Tibial nerve (tissue), 4 donors: ENCODE results near the gene ATP6V1C2. TPM values are rescaled to one million over a fixed set of nuclear protein-coding genes. Genes with fewer than 3 reads are reported as not detected.

ENCODE experiments used
- DNase-seq, 2 donors: peaks; one replicate each; pipeline ENCODE4 v3.0.0-alpha.2; 2019; ENCODE audit warnings: low spot score in 2 of 2
- H3K27ac ChIP-seq, 4 donors: fragments of 200-600 bp; sonication (generic) in 3 of 4; one replicate each; pipeline ENCODE4 v1.5.1; 2017 to 2019; ENCODE audit warnings: mild to moderate bottlenecking in 1 of 4
- H3K27me3 ChIP-seq, 2 donors: fragments of 200-600 bp; sonication (generic) in 1 of 2; one replicate each; pipeline versions ENCODE4 v1.5.1 to v1.6.0; 2017 to 2019
- H3K36me3 ChIP-seq, 3 donors: fragments of 200-600 bp; sonication (generic); one replicate each; pipeline ENCODE4 v1.5.1; 2018 to 2019
- H3K4me1 ChIP-seq, 4 donors: fragments of 200-600 bp; sonication (generic) in 3 of 4; one replicate each; pipeline ENCODE4 v1.5.1; 2017 to 2019
- H3K4me3 ChIP-seq, 4 donors: fragments of 200-600 bp; sonication (generic) in 3 of 4; one replicate each; pipeline ENCODE4 v1.5.1; 2017 to 2019; ENCODE audit warnings: mild to moderate bottlenecking in 1 of 4, moderate library complexity in 1 of 4
- H3K9me3 ChIP-seq, 4 donors: fragments of 200-600 bp; sonication (generic) in 3 of 4; one replicate each; pipeline ENCODE4 v1.5.1; 2017 to 2019
- CTCF ChIP-seq, 5 experiments: fragments of 200-600 bp in 3 of 5; fragments of 450-650 bp in 2 of 5; sonication (generic) in 3 of 5; IDR thresholded peaks; one replicate each; pipeline ENCODE4 v1.5.1; 2016 to 2019; ENCODE audit warnings: antibody characterized with exemption in 5 of 5, mild to moderate bottlenecking in 3 of 5, moderate library complexity in 2 of 5
- EP300 ChIP-seq, 2 donors: sonication (generic); formaldehyde crosslinking; IDR thresholded peaks; one replicate each; pipeline ENCODE4 v1.6.1; 2017; ENCODE audit warnings: antibody characterized with exemption in 2 of 2, mild to moderate bottlenecking in 1 of 2
- POLR2A ChIP-seq, 2 donors: fragments of 450-650 bp; IDR thresholded peaks; one replicate each; pipeline ENCODE4 v1.6.1; 2017; ENCODE audit warnings: antibody characterized with exemption in 2 of 2, mild to moderate bottlenecking in 2 of 2, moderate library complexity in 2 of 2
- WGBS, 2 donors: methylation state at CpG; one replicate each; pipeline ENCODE4 v1.1.5; 2018; 5-methylcytosine and 5-hydroxymethylcytosine counted together
- total RNA-seq, 4 donors: library from RNA; depleted of rRNA; stranded (reverse); fragments of >200 nt; gene quantifications; one replicate each; pipeline ENCODE4 v1.1.0, GENCODE V29; 2016

ATP6V1C2 gene
- total RNA-seq, 4 donors from 2014 or later = 0.21 to 0.66 (median 0.30) TPM; not detected in 1

- no peak for DNase-seq
- Histone ChIP-seq H3K4me3 (no peak overlapping the region), H3K27me3 (no peaks in the 10 kb centered on the region), H3K36me3 (peaks cover 0 to 41% (median 12%) of the 10 kb centered on the region in 3 donors), H3K9me3 (no peaks in the 10 kb centered on the region), H3K27ac (no peak overlapping the region), H3K4me1 (peaks cover 0 to 13% (median 0%) of the 10 kb centered on the region in 4 donors)
- TF ChIP-seq POLR2A (IDR thresholded peaks at IDR 0.05) (no peak), EP300 (IDR thresholded peaks at IDR 0.05) (no peak), CTCF (IDR thresholded peaks at IDR 0.05) (no peak)
- 84 to 85% methylated on average over 21 to 27 of the region's 27 CpGs for WGBS, 2 donors
Observed at GRCh38 chr2:10776231-10776977, 55.0 kb downstream of the ATP6V1C2 start.

- no peak for DNase-seq
- Histone ChIP-seq H3K27ac (no peak overlapping the region), H3K9me3 (no peaks in the 10 kb centered on the region), H3K4me3 (no peak overlapping the region), H3K27me3 (no peaks in the 10 kb centered on the region), H3K4me1 (peaks cover 0 to 13% (median 0%) of the 10 kb centered on the region in 4 donors), H3K36me3 (peaks cover 3 to 50% (median 16%) of the 10 kb centered on the region in 3 donors)
- 86 to 88% methylated on average over 25 to 26 of the region's 26 CpGs for WGBS, 2 donors
- TF ChIP-seq CTCF (IDR thresholded peaks at IDR 0.05) (no peak), POLR2A (IDR thresholded peaks at IDR 0.05) (no peak), EP300 (IDR thresholded peaks at IDR 0.05) (no peak)
Observed at GRCh38 chr2:10777111-10777841, 55.8 kb downstream of the ATP6V1C2 start.

- no peak for DNase-seq
- Histone ChIP-seq H3K27me3 (no peaks in the 10 kb centered on the region), H3K36me3 (peaks cover 3 to 58% (median 20%) of the 10 kb centered on the region in 3 donors), H3K4me1 (peaks cover 0 to 13% (median 0%) of the 10 kb centered on the region in 4 donors), H3K4me3 (no peak overlapping the region), H3K9me3 (no peaks in the 10 kb centered on the region), H3K27ac (no peak overlapping the region)
- WGBS, 2 donors = 78 to 85% methylated on average over 22 to 27 of the region's 27 CpGs
- no peak for TF ChIP-seq POLR2A (IDR thresholded peaks at IDR 0.05)
- no peak for TF ChIP-seq CTCF (IDR thresholded peaks at IDR 0.05)
- TF ChIP-seq EP300 (IDR thresholded peaks at IDR 0.05) = no peak
Observed at GRCh38 chr2:10777842-10778723, 56.7 kb downstream of the ATP6V1C2 start.

GRCh38 chr2:10778724-10779115 lies 57.3 kb downstream of the ATP6V1C2 start:
- WGBS, 2 donors = 87 to 89% methylated on average over 12 of the region's 12 CpGs
- Histone ChIP-seq H3K4me3 (no peak overlapping the region), H3K9me3 (no peaks in the 10 kb centered on the region), H3K36me3 (peaks cover 3 to 64% (median 26%) of the 10 kb centered on the region in 3 donors), H3K27me3 (no peaks in the 10 kb centered on the region), H3K27ac (no peak overlapping the region), H3K4me1 (peaks cover 0 to 13% (median 0%) of the 10 kb centered on the region in 4 donors)
- no peak for DNase-seq
- TF ChIP-seq CTCF (IDR thresholded peaks at IDR 0.05) = no peak
- no peak for TF ChIP-seq POLR2A (IDR thresholded peaks at IDR 0.05)
- TF ChIP-seq EP300 (IDR thresholded peaks at IDR 0.05) = no peak
